ENCODE data around the gene TNS1. TPM values are rescaled to one million over a fixed set of nuclear protein-coding genes. Genes with fewer than 3 reads are reported as not detected.

TNS1 gene
- polyA plus RNA-seq, 3 donors: 0.26 to 1.6 (median 1.5) TPM

DNA sequence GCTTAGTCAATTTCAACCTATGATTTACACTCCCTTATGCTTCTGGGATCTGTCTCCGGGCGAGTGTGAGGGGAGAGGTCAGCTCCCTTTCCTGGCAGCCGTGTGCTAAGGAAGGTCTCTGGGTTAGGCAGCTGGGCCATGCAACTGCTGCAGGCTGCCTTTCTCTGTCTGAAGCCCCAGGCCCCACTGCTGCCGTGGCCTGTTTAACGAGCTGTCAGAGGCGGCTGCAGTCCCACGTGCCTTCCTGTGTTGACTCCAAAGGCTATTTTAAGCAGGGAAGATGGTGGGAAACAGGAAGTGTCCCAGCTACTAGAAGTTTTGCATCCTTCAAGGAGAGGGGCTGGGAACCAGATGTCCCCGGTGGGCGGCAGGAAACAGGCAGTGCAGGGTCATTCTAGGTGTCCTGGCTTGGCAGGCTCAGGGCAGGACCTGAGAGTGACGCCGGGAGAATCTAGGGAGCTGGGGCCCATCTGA is 186.4 kb downstream of the TNS1 start:
- WGBS (ENCODE audit: insufficient coverage): 0% methylated on average over 6 of the region's 11 CpGs
- H3K9me3 Mint-ChIP-seq: no peaks in the 10 kb centered on the region
- H3K9ac ChIP-seq (ENCODE audit: insufficient read depth, low read length, poor library complexity, severe bottlenecking): peak overlapping the region; percentile 40
- H2AFZ ChIP-seq (ENCODE audit: insufficient read depth, low read depth, low read length, poor library complexity, severe bottlenecking): peak overlapping the region; percentile 39
- peaks cover 8 to 11% of the 10 kb centered on the region in 2 donors for H3K4me1 ChIP-seq (ENCODE audit: control insufficient read depth in 1 of 2, insufficient read depth in 2 of 2, low read length in 2 of 2)
- TF ChIP-seq CTCF (IDR thresholded peaks at IDR 0.05): no peak
- H3K27ac ChIP-seq (ENCODE audit: low read depth in 1 of 2, low read length in 2 of 2): no peak overlapping the region
- H3K27me3 Mint-ChIP-seq (ENCODE audit: low read depth in 3 of 3): peaks cover 0 to 7% (median 0%) of the 10 kb centered on the region in 3 donors
- H3K36me3 Mint-ChIP-seq: peaks cover 36 to 57% of the 10 kb centered on the region in 2 donors
- DNase-seq: no peak
- peaks cover 13% of the 10 kb centered on the region for H3K4me1 Mint-ChIP-seq
- H3K27ac Mint-ChIP-seq: no peak overlapping the region
- H3K27me3 ChIP-seq (ENCODE audit: control insufficient read depth in 2 of 2, insufficient read depth in 2 of 2, low read length in 2 of 2): no peaks in the 10 kb centered on the region
- H3K9me3 ChIP-seq (replicated peaks in 1 of 2; ENCODE audit: control insufficient read depth in 1 of 2, insufficient read depth in 1 of 2, low read length in 2 of 2): no peaks in the 10 kb centered on the region
- intact Hi-C loops (cut with micrococcal nuclease): no loop called here
- H3K4me3 Mint-ChIP-seq: no peak overlapping the region
- no peaks in the 10 kb centered on the region for H4K20me1 ChIP-seq (ENCODE audit: insufficient read depth, low read length)
- no peaks in the 10 kb centered on the region for H3K79me2 ChIP-seq (ENCODE audit: insufficient read depth, low read length)
- H3K4me3 ChIP-seq (replicated peaks in 1 of 3; ENCODE audit: low read depth in 2 of 3, low read length in 3 of 3): no peak overlapping the region
- no peak overlapping the region for H3K4me2 ChIP-seq (replicated peaks; ENCODE audit: extremely low read depth, low read length, poor library complexity, severe bottlenecking)
- H3K36me3 ChIP-seq (replicated peaks in 1 of 2; ENCODE audit: control insufficient read depth in 1 of 2, insufficient read depth in 2 of 2, low read length in 2 of 2): peaks cover 5 to 46% of the 10 kb centered on the region in 2 donors

DNA sequence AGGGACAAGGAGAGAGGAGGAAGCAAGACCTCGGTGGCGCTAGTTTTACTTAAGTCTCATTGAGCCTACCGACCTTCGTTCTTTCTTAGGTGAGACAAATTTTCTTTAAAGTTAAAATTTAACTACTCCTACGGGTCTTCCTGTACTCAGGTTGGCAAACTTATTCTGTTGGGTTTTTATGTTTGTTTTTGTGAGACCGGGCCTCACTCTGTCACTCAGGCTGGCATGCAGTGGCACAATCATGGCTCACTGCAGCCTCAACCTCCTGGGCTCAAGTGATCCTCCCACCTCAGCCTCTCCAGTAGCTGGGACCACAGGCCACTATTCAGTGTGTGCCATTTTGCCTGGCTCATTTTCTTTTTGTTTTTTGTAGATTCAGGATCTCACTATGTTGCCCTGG is 189.0 kb downstream of the TNS1 start:
- Histone ChIP-seq H4K20me1 (ENCODE audit: insufficient read depth, low read length) (no peaks in the 10 kb centered on the region), H3K36me3 (replicated peaks in 1 of 2; ENCODE audit: control insufficient read depth in 1 of 2, insufficient read depth in 2 of 2, low read length in 2 of 2) (peaks cover 13 to 66% of the 10 kb centered on the region in 2 donors), H3K4me2 (replicated peaks; ENCODE audit: extremely low read depth, low read length, poor library complexity, severe bottlenecking) (no peak overlapping the region), H2AFZ (ENCODE audit: insufficient read depth, low read depth, low read length, poor library complexity, severe bottlenecking) (no peak overlapping the region), H3K4me1 (ENCODE audit: control insufficient read depth in 1 of 2, insufficient read depth in 2 of 2, low read length in 2 of 2) (peaks cover 8 to 11% of the 10 kb centered on the region in 2 donors), H3K9ac (ENCODE audit: insufficient read depth, low read length, poor library complexity, severe bottlenecking) (no peak overlapping the region), H3K27me3 (ENCODE audit: control insufficient read depth in 2 of 2, insufficient read depth in 2 of 2, low read length in 2 of 2) (no peaks in the 10 kb centered on the region), H3K79me2 (ENCODE audit: insufficient read depth, low read length) (no peaks in the 10 kb centered on the region), H3K9me3 (replicated peaks in 1 of 2; ENCODE audit: control insufficient read depth in 1 of 2, insufficient read depth in 1 of 2, low read length in 2 of 2) (no peaks in the 10 kb centered on the region), H3K27ac (ENCODE audit: low read depth in 1 of 2, low read length in 2 of 2) (no peak overlapping the region), H3K4me3 (replicated peaks in 1 of 3; ENCODE audit: low read depth in 2 of 3, low read length in 3 of 3) (no peak overlapping the region)
- no peak overlapping the region for H3K4me3 Mint-ChIP-seq
- H3K4me1 Mint-ChIP-seq: peaks cover 13% of the 10 kb centered on the region
- WGBS (ENCODE audit: insufficient coverage): no CpG with 5 or more reads among the region's 6 CpGs
- no peak for DNase-seq
- H3K9me3 Mint-ChIP-seq: peaks cover 0 to 2% (median 0%) of the 10 kb centered on the region in 7 donors
- no peak for TF ChIP-seq CTCF (IDR thresholded peaks at IDR 0.05)
- peaks cover 48 to 62% of the 10 kb centered on the region in 2 donors for H3K36me3 Mint-ChIP-seq
- no peak overlapping the region for H3K27ac Mint-ChIP-seq
- H3K27me3 Mint-ChIP-seq (ENCODE audit: low read depth in 3 of 3): peaks cover 0 to 7% (median 0%) of the 10 kb centered on the region in 3 donors
- intact Hi-C loops (cut with micrococcal nuclease): no loop called here

Measured in CD14-positive monocyte (primary cell).